ENCODE data around the gene SLC24A3. TPM values are rescaled to one million over a fixed set of nuclear protein-coding genes. Genes with fewer than 3 reads are reported as not detected.

The SLC24A3 gene
- total RNA-seq, 1 experiment from 2014 or later, result 0.06 TPM

DNA sequence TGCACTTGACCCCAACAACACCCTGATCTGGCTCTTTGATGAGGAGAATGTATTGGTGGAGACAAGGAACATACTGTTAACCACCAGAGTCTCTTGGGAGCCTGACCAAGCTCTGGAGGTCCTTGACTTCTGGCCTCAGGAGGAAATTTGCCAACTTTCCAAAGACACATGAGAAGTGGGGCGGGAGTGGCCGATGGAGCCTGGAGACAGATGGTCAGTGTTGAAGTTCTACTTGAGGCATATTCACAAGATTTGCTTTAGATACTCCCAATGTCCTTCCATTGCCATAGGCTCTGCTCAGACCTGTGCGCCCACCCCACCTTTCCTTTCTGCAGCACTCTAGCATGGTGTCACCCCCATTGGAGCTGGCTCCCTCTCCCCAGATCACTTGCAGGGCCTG lies 241.0 kb downstream of the SLC24A3 start:
- no peak for DNase-seq (ENCODE audit: low read depth)

DNA sequence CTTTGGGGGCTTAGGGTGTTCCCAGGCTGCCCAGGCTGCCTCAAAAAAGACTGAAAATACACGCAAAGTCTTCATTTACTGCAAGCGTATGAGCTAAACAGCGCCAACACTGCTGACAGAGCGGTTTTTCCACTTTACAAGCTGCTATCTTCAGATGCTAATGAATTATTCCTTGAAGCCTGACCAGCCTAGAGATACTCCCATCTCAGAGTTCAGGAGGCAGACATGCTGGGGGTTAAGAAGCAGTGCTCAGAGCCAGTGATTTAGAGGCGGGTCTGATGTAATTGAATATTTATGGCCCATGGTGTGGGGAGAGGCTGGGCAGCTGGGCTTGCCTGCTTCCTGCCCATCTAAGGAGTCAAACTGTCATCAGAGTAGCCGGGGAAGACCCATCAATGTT lies 241.4 kb downstream of the SLC24A3 start:
- DNase-seq (ENCODE audit: low read depth), result no peak

DNA sequence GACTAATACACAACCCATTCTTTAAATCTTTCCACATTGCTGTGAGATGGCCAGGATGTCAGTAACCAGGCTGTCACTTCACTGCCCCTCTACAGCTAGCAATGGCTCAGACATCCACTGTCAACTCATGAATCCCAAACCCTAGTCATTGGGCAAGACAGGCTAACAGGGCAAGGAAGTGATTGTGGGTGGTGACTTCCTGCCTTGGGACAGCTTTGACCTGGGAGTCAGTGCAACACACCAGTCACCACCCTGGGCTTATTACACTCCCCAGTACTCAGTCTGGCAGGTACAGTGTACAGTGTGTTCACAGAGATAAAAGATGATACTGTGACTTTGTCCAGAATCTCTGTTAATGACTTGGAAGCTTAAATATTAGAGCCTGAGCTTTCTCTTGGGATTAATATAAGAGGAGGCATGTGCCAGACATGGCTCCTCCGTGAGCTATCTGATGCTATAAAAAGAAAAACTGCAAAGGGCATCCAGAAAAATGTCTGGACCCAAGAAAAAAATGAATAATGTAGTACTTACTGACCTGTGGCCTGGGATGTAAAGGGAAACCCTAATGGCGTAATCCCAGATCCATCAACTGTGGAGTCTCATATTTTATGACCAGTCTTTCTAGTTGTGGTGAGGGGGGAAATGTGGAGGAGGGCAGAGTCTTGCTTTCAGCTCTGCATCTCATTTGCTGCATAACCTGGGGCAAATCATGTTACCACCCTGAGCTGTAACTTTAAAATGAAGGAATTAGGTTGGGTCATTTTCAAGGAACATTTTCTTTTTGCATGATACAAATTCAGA lies 244.4 kb downstream of the SLC24A3 start:
- no peak for DNase-seq (ENCODE audit: low read depth)

DNA sequence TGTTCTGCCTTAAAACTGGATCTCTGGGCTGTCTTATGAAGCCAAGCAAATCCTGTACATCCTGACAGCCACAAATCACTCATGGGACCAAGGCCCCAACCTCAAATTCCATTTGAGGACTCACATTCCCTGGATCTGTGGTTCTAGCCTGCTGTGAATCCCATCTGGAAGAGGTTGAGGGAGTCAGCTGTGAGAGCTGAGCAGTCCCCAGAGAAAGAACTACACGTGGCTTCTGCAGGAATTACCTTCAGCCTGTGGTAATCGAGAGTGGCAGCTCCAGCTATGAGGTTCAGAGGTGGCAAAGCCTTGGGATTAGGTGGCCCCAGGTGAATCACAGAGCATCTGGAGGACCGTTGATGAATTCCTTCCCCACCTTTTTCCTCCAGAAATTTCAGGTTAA lies 245.2 kb downstream of the SLC24A3 start:
- DNase-seq (ENCODE audit: low read depth), result peak; percentile 7

DNA sequence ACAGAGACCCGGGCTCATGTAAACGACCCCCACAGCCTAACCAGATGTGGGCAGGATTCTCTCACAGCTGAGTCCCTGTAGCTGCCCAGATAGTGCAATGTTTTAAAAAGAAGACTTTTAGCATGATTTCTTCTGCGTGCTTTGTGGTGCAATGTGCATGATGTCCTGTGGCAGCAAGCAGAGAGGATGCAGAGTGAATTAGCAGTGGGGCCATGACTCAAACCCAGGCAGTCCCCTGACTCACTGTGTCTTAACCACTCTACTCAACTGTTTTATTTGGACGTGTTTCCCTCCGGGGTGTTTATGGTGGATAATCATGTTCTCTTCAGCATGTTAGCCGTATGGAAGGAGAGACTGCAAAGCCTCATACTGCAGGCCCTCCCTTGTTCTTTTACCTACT lies 247.9 kb downstream of the SLC24A3 start:
- peak; percentile 84 for DNase-seq (ENCODE audit: low read depth)

DNA sequence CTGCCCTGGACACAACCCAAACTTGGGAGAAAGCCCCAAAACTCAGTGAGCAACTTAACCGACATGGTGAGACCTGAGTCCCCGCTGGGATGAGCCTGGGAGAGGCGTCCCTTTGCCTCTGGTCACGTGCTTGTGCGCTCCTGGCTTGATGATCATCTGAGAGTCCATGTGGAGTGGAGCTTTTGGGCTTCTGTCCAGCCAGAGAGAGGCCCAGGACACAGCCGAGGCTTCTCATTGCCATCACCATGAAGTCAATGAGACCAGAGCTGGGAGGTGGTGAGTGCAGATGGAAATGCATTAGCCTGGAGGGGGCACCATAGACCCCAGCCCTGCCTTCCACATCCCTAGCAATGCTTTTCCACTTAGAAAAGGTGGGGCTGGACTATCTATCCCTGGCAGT lies 250.0 kb downstream of the SLC24A3 start:
- no peak for DNase-seq (ENCODE audit: low read depth)

DNA sequence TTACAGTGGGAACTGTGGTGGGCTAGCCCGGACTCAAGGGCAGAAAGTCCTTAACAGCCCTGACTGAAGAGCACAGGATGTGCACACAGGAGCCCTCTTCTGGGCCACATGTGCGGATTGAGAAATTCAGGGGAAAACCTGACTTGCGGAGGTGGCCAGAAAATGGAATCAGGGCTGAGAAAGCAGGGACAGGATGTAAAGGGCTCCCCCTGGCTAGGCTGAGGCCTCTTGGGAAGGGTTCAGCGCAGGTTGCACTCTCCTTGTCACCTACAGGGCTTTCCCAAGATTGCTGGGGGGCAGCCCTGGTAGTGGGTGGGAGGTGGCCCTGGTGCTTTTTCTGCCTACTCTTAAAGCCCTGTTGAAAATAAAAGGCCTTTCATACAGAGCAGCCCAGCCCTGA lies 251.2 kb downstream of the SLC24A3 start:
- DNase-seq (ENCODE audit: low read depth), result no peak

DNA sequence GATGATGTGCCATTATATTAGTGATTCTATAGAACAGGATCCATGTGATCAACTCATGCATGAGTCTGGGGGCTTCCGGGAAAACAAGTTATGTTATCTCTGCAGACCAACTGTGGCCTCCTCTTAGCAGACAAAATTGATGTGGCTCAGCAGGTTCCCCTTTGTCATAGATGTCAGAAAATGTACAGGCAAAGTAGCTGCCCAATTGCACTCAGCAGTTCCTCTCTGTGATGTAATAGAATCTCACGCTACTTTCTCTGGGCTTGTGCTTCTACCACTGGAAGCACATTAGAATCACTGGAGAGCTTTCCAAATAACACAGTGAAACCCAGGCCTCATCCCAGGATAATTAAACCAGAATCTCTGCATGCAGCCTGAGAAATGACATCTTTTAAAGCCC lies 253.1 kb downstream of the SLC24A3 start:
- DNase-seq (ENCODE audit: low read depth), result no peak

DNA sequence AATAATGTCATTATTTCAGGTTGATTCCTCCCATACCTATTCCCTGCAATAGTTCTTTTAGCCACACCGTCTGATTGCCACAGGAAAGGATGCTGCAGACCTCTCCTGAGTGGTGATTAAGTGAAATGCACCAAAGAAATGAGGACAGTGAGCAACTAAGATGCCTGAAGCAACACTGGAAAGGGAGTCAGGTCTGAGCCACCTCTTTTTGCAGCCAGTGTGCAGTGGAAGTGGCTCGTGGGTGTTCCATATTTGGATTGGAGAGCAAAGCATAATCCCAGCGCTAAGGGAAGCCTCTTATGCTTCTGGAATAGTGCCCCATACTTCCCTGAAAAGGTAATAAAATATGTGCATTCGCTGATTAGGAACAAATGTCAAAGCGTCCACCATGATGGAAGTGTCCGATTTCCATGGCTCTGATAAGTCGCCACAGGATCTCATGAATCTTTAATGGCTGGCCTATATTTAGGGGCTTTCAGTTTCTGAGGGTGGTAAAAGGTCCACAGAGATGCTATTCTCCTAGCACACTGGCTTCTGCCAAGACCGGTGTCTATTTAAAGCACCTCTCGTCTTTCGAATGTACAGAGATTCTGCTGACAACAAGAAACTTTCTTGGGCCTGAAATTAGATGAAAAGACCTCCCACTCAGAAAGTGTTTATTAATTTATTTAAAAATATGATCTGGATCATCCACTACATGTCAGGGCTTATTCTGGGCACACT lies 253.9 kb downstream of the SLC24A3 start:
- DNase-seq (ENCODE audit: low read depth), result no peak

DNA sequence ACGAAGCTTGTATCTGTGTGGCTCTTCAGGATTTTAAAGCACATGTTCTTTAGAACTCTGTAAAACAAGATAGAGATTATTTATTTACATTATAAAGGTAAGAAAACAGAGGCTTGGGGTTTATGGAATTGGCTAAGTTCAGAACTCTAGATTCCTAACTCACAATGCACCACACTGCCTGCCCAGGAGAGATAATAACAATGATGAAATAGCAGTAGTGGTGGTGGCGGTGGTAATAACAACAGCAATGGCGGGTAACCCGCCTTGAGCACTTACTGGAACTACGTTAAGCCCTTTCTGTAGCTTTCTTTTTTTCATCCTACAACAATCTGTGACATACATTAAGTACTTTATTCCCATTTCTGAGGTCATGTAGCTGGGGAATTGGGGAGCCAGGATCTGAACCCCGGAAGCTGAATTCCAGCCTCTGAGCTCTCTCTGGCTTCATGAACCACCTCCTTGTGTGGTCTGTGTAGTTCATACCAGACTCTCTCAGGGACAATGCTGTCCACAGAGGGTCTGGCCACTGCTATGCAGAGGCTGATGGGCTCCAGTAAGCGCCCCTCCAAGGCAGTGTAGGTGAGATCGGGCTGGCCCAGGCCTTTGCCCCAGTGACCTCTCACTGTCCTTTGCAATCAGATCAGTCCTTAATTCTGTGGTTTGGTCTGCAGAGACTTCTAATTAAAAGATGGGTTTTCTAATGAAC lies 260.9 kb downstream of the SLC24A3 start:
- DNase-seq (ENCODE audit: low read depth), result no peak

DNA sequence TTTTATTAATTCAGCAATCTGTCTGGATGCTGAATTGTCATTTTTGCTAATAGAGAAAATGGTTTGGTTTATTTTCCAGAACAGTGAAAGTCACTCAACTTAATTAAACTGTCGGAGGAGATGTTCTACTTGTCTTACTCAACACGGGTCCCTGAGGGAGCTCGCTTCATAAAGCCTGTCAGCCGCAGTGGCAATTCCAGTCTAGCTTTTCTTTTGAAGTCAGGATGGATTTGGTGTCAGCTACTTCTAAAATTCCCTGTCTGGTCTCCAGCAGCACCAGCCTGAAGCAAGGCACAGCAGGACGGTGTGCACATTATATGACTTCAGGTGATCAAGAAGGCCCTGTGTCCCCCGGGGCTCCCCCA lies 261.5 kb downstream of the SLC24A3 start:
- no peak for DNase-seq (ENCODE audit: low read depth)

DNA sequence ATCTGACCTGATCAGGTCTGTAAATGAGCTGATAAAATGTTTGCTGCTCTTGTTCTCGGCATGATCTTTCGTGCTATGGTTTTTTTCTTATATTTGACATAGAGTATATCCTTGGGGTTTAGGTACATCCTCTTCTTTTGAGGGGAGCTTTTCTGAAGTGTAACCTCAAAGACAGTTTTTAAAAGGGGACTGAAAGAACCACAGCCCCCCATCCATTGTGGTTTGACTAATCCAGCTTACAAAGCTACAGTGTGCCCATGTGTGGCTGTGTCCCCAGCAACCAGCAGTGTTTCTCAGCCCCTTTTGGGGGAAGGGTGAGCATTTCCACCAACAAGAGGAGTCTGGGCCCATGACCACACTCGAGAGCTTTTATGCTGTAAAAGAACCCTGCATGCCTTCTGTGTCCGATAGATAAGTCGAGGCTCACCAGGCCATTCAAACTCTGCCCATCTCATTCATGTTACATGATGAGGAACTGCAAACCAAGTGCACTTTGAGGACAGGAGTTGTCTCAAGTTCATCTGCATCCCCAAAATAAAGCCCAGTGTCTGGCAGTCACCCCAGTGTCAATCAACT lies 266.0 kb downstream of the SLC24A3 start:
- no peak for DNase-seq (ENCODE audit: low read depth)

DNA sequence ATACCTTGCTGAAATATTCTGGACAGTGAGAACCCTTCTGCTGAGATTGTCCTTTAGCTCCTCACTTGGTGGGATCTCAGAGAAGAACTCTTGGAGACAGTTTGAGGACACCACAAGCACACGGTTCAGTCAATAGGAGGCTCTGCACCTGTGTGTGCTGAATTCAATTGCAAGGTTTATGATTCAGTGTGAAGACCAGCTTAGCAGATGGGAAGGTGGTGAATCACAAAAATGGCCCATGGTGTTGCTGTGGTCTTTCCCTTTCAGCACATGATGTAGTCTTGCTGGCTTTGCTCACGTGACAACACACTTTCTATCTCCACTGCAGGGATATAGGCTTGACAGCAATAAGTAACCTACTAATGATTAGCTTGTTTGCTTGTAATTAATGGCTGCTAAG lies 270.3 kb downstream of the SLC24A3 start:
- DNase-seq (ENCODE audit: low read depth), result no peak

DNA sequence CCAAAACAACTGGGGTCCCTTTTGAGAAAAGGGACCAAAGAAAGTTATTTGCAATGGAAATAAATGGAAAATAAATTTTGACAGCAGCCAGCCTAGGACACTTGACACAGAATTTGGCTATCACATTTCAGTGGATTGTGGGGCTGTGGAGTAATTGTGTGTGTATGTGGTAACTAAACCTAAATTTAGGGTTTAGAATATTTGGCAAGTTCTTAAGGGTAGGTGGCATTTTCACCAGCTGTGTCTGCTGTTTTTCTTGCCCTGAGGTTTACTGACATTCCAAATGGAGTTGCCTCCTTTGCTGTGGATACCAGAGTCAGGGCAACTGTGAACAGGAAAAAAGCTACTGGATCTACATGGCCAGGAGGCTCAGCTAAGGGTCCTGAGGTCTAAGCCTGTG lies 270.9 kb downstream of the SLC24A3 start:
- no peak for DNase-seq (ENCODE audit: low read depth)

DNA sequence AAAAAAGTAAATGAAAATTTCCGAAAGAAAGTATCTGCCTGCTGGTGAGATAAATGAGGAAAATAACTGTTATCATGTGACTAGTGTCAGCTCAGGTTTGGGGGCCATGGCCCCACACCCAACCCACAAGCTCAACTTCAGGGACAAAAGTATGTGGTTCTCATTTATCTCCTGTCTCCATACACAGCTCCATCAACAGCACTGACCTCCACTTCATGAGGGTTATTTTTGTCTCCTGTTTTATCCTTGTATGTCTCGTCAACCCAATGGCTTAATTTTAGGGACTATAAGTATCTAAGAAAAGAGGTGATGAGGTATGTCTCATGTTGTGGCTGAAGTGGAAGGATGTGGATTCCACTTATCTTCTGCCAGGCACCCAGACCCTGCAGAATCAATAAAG lies 274.0 kb downstream of the SLC24A3 start:
- no peak for DNase-seq (ENCODE audit: low read depth)

DNA sequence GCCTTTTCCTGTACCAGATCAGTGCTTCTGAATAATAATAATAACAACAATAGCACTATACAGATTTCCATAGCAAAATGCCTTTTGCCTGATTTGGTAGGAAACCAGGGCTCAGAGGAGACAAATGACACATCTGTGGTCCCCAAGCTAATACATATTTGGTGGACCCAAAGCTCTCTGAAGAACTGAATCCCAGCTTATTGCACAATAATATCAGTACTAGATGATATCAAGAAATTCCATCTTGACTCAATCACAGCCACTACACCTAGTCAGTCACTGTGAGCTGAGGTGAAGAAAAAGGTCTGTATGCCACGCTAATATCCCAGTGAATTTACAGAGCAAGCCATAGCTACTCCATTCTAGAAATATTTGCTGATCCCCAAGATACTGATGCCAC lies 275.0 kb downstream of the SLC24A3 start:
- no peak for DNase-seq (ENCODE audit: low read depth)

DNA sequence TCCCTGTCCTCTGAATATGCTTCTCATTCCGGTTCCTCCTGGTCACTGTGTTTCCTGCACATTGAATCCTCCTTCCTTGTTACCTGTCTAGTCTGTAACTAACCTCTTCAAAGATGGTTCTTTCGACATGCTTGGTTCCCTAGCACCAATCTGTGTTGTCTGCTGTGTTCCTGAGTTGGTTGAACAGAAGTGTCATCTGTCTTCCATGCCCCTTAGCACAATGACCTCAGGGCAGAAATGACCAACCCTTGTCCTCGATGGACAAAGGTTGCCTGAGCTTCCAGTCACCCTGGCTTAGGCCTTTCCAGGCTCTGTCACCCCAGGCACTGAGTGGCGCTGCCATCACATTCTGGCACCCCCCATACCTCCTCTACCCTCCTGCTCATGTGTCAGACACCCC lies 278.8 kb downstream of the SLC24A3 start:
- DNase-seq (ENCODE audit: low read depth), result no peak

DNA sequence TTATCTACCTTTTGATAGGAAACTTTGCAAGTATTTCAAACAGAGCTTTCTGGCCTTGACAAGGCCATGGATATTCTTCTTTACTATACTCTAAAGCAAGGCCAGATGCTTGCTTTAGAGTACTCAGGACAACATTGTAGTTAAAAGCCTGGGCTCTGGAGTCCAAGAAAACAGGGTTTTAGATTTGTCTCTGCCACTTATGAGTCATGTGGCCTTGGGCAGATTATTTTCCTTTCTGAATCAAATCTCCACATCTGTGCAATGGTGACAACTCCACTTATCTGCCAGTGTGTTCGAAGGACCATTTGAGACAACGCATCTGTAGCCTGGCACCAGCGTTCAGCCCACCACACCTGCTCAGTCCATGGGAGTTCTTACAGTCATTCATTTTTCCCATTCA lies 279.7 kb downstream of the SLC24A3 start:
- DNase-seq (ENCODE audit: low read depth), result peak; percentile 17

DNA sequence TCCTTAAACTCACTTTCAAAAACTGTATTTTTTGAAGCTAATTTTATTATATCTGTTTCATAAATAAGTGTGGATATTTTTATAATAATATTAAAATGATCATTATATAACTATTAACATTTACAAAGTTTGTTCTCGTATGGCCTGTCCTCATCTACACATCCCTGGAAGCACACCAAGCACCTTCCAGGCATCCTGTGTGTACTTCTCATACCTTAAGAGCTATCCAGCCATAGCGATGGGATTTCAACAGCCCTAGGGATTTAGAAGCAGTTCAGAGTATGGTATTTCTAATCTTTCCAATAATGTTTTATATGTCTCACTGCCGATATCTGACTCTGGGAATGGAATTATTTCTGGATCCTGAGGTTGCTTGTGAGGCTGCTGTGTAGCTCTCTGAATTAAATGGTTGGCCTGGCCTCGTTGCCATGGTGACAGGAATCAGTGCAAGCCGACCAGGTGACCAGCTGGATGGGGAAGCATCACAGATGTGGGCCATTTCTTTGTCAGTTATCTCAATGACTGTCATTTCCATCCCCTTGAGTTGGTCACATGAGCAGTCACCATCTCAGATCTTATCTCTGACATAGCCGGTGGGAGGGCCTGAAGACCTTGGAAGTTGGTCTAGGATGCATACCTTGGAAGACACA lies 280.4 kb downstream of the SLC24A3 start:
- no peak for DNase-seq (ENCODE audit: low read depth)

DNA sequence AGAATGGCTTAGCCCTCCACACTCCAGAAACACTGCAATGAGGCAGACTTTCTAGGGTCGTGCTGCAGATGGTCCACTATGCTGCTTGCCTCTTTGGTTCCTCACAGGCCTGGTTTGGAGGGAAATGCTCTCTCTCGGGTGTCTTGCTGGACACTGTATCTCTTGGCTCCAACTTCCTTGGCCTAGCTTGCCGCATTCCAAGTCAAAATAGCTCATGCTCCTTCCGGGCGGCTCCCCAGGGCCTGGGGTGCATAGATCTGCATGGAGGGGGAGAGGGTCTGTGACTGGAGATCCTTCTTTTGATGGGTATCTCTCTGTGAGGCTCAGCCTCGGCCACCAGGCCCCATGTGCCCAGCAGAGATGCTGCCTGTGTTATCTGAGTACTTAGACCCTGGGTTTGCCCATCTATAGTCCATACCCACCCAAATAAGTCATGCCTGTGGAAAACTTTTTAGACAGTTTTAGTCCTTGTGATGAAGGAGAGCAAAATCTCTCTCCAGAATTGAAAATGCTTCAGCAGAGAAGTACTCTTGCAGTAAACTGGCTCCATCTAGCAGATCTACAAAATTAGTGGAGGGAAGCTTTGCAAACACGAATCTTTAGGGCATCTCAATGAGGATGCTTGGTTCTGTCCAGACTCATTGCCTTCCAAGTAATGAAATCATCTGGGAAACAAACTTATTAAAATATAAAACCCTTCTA lies 281.5 kb downstream of the SLC24A3 start:
- DNase-seq (ENCODE audit: low read depth), result no peak
